HCT116 (cell line): ENCODE results near the gene MED26. TPM values are rescaled to one million over a fixed set of nuclear protein-coding genes. Genes with fewer than 3 reads are reported as not detected.

ENCODE experiments used
- ATAC-seq: fragments of 200-7000 bp; cut with Tn5 transposase; 2 replicates; pipeline ENCODE4 v1.9.1; 2020; ENCODE audit warnings: mild to moderate bottlenecking, moderate library complexity
- BruUV-seq: library from RNA; stranded (reverse); fragments of 400-500 nt; replicated peaks from 2 replicates; lab custom pipeline; 2021; lab: Mats Ljungman, UMichigan
- CTCF ChIA-PET: fragments of 300-600 bp; sonication (Branson Sonifier 250); formaldehyde crosslinking; loops from one replicate; lab custom pipeline; 2021; ENCODE audit warnings: antibody characterized with exemption; lab: Charles Lee
- POLR2A ChIA-PET: fragments of 300-600, 350-600 bp; sonication (Branson Sonifier 250); formaldehyde crosslinking; loops from one replicate; lab custom pipeline; 2021; ENCODE audit warnings: antibody characterized with exemption; lab: Charles Lee
- RAD21 ChIA-PET, 2 experiments: fragments of 300-600 bp; sonication (Branson Sonifier 250); formaldehyde crosslinking; loops; one replicate each; lab custom pipeline; 2023; ENCODE audit warnings: low total read pairs in 2 of 2; ENCODE audit not compliant: uncharacterized antibody in 2 of 2, unreplicated experiment in 2 of 2, low non-redundant PET in 1 of 2; lab: Charles Lee
- DNase-seq: peaks from one replicate; pipeline ENCODE4 v3.0.0-alpha.2; 2010; ENCODE audit warnings: low read depth, low spot score
- H2AFZ ChIP-seq: fragments of 200-600 bp; shearing (Covaris generic), sonication (generic); 2 replicates; pipeline ENCODE4 v1.6.1; 2017; ENCODE audit warnings: low read depth, mixed run types, mixed read lengths, antibody characterized with exemption, low read length; ENCODE audit not compliant: poor library complexity, severe bottlenecking
- H3K27ac ChIP-seq: 2 replicates; pipeline ENCODE4 v1.5.1; 2012; ENCODE audit warnings: low read depth, low read length
- H3K27me3 ChIP-seq: fragments of 200-600 bp; sonication (generic); 2 replicates; pipeline ENCODE4 v1.6.1; 2016; ENCODE audit warnings: mixed run types, low read length, mixed read lengths; ENCODE audit not compliant: insufficient read depth
- H3K36me3 ChIP-seq, 2 experiments: fragments of 200-500 bp in 1 of 2; fragments of 200-600 bp in 1 of 2; sonication (Bioruptor generic) in 1 of 2; sonication (generic) in 1 of 2; 2 replicates each; pipeline versions ENCODE4 v1.5.1 to v1.6.1; 2014 to 2016; ENCODE audit warnings: low read length in 2 of 2, inconsistent platforms in 1 of 2, mixed read lengths in 1 of 2, mixed run types in 1 of 2; ENCODE audit not compliant: insufficient read depth in 2 of 2, control insufficient read depth in 1 of 2
- H3K4me1 ChIP-seq, 2 experiments: fragments of 200-600 bp in 1 of 2; sonication (generic) in 1 of 2; 2 replicates each; pipeline versions ENCODE4 v1.5.1 to v1.6.1; 2012 to 2017; ENCODE audit warnings: low read length in 2 of 2, inconsistent platforms in 1 of 2, mild to moderate bottlenecking in 1 of 2, mixed read lengths in 1 of 2, mixed run types in 1 of 2, moderate library complexity in 1 of 2; ENCODE audit not compliant: insufficient read depth in 2 of 2, control insufficient read depth in 1 of 2
- H3K4me2 ChIP-seq: fragments of 200-600 bp; sonication (generic); 2 replicates; pipeline ENCODE4 v1.6.1; 2017; ENCODE audit warnings: mixed run types, low read length, mixed read lengths
- H3K4me3 ChIP-seq, 2 experiments: fragments of 200-600 bp in 1 of 2; sonication (generic) in 1 of 2; replicated peaks in 1 of 2; 2 replicates each; pipeline ENCODE4 v1.5.1; 2011 to 2016; ENCODE audit warnings: low read length in 2 of 2, control low read depth in 1 of 2, low read depth in 1 of 2, mild to moderate bottlenecking in 1 of 2, mixed read lengths in 1 of 2, mixed run types in 1 of 2
- H3K79me2 ChIP-seq: fragments of 200-600 bp; sonication (generic); 2 replicates; pipeline ENCODE4 v1.6.1; 2017; ENCODE audit warnings: mild to moderate bottlenecking, mixed run types, low read length, moderate library complexity, mixed read lengths; ENCODE audit not compliant: insufficient read depth
- H3K9ac ChIP-seq: fragments of 200-600 bp; sonication (generic); 2 replicates; pipeline ENCODE4 v1.6.1; 2016; ENCODE audit warnings: low read length, mixed read lengths
- H3K9me2 ChIP-seq: fragments of 200-600 bp; sonication (generic), shearing (Covaris generic); 2 replicates; pipeline ENCODE4 v1.6.1; 2017; ENCODE audit warnings: mixed run types, mild to moderate bottlenecking, moderate library complexity; ENCODE audit not compliant: insufficient read depth
- H3K9me3 ChIP-seq, 2 experiments: fragments of 200-500 bp in 1 of 2; fragments of 200-600 bp in 1 of 2; sonication (Bioruptor generic) in 1 of 2; sonication (generic) in 1 of 2; 2 replicates each; pipeline ENCODE4 v1.6.1; 2014 to 2017; ENCODE audit warnings: low read length in 2 of 2, mixed read lengths in 2 of 2, inconsistent platforms in 1 of 2, low read depth in 1 of 2, mild to moderate bottlenecking in 1 of 2, mixed run types in 1 of 2, moderate library complexity in 1 of 2; ENCODE audit not compliant: control insufficient read depth in 1 of 2, insufficient read depth in 1 of 2
- H4K20me1 ChIP-seq: fragments of 200-600 bp; sonication (generic), shearing (Covaris generic); 2 replicates; pipeline ENCODE4 v1.6.1; 2017; ENCODE audit warnings: mixed run types, mild to moderate bottlenecking, moderate library complexity; ENCODE audit not compliant: insufficient read depth
- ATF3 ChIP-seq: IDR thresholded peaks from 2 replicates; pipeline ENCODE4 v1.6.1; 2012
- CBX3 ChIP-seq: IDR thresholded peaks from 2 replicates; pipeline ENCODE4 v1.6.1; 2012; ENCODE audit warnings: low read depth
- CTCF ChIP-seq, 3 experiments: fragments of 200-600 bp in 1 of 3; sonication (generic) in 1 of 3; IDR thresholded peaks in 2 of 3; conservative IDR thresholded peaks in 1 of 3; 2 replicates each; pipeline ENCODE4 v1.5.1; 2012 to 2017; ENCODE audit warnings: low read depth in 2 of 3, low read length in 2 of 3, antibody characterized with exemption in 1 of 3, borderline replicate concordance in 1 of 3, control low read depth in 1 of 3, mild to moderate bottlenecking in 1 of 3, mixed read lengths in 1 of 3, mixed run types in 1 of 3, moderate library complexity in 1 of 3; ENCODE audit not compliant: insufficient read depth in 1 of 3
- EGR1 ChIP-seq: IDR thresholded peaks from 2 replicates; pipeline ENCODE4 v1.6.1; 2012; ENCODE audit warnings: low read depth
- EZH2 ChIP-seq: fragments of 200-600 bp; sonication (generic); IDR thresholded peaks from 2 replicates; pipeline ENCODE4 v1.6.1; 2017; ENCODE audit warnings: antibody characterized with exemption, mixed run types
- EZH2phosphoT487 ChIP-seq: fragments of 200-600 bp; IDR thresholded peaks from 2 replicates; pipeline ENCODE4 v1.6.1; 2018; ENCODE audit warnings: antibody characterized with exemption, borderline replicate concordance
- JUND ChIP-seq: IDR thresholded peaks from 2 replicates; pipeline ENCODE4 v1.6.1; 2012
- POLR2AphosphoS5 ChIP-seq: IDR thresholded peaks from 2 replicates; pipeline ENCODE4 v1.6.1; 2011; ENCODE audit warnings: mild to moderate bottlenecking, low read depth, low read length, moderate library complexity
- TCF7L2 ChIP-seq: IDR thresholded peaks from 2 replicates; pipeline ENCODE4 v1.7.0; 2011; ENCODE audit warnings: borderline replicate concordance, inconsistent platforms; ENCODE audit not compliant: insufficient read depth, insufficient read length; ENCODE audit errors: extremely low read depth
- YY1 ChIP-seq: IDR thresholded peaks from 2 replicates; pipeline ENCODE4 v1.6.1; 2011; ENCODE audit warnings: low read length, low read depth, moderate library complexity, mild to moderate bottlenecking; ENCODE audit not compliant: insufficient replicate concordance; ENCODE audit errors: extremely low read depth
- ZNF274 ChIP-seq: fragments of 200-500 bp; sonication (Bioruptor generic); IDR thresholded peaks from 2 replicates; pipeline ENCODE4 v1.6.1; 2014; ENCODE audit warnings: mild to moderate bottlenecking, low read depth, low read length, inconsistent platforms
- intact Hi-C: fragments of 100-400 bp; cut with micrococcal nuclease; formaldehyde crosslinking; loops from 2 replicates; pipeline ENCODE4 v1.10.0; 2022
- total RNA-seq: library from RNA; stranded (reverse); gene quantifications from one replicate; pipeline ENCODE4 v1.2.1, GENCODE V29; 2021; ENCODE audit not compliant: unreplicated experiment
- TF ChIP-seq, protein P1 (sequence below): IDR thresholded peaks from 2 replicates; pipeline ENCODE4 v1.6.1; 2012

The MED26 gene
- total RNA-seq, 1 experiment from 2014 or later, result 13.3 TPM

- DNase-seq (no peak), ATAC-seq (no peak)
- Histone ChIP-seq H3K27me3 (no peaks in the 10 kb centered on the region), H3K27ac (no peak overlapping the region), H3K4me2 (no peak overlapping the region), H2AFZ (no peak overlapping the region), H3K9me2 (no peaks in the 10 kb centered on the region), H3K36me3 (peaks cover 26 to 74% of the 10 kb centered on the region in 2 experiments), H3K9ac (no peak overlapping the region), H3K79me2 (peaks cover 91% of the 10 kb centered on the region), H3K4me1 (peaks cover 4 to 9% of the 10 kb centered on the region in 2 experiments; a peak in 3 of 4 replicates), H4K20me1 (peaks cover 26% of the 10 kb centered on the region; the same call in 1 of the 2 replicates), H3K9me3 (no peaks in the 10 kb centered on the region), H3K4me3 (no peak overlapping the region)
- no TSS peak for BruUV-seq
- ChIA-PET CTCF (no interaction called here), RAD21 (no interaction called here), POLR2A (no interaction called here)
- intact Hi-C loops, result no loop called here
- TF ChIP-seq TCF7L2 (no peak), CBX3 (no peak), ZNF274 (no peak), EZH2 (no peak), JUND (no peak), POLR2AphosphoS5 (no peak), EGR1 (no peak), YY1 (no peak), ATF3 (no peak), CTCF (IDR thresholded peaks at IDR 0.05 in 2 of 3, conservative IDR thresholded peaks at IDR 0.05 in 1 of 3; ENCODE audit: borderline replicate concordance in 1 of 3, insufficient read depth in 1 of 3, low read depth in 2 of 3, low read length in 2 of 3) (no peak), EZH2phosphoT487 (no peak)
- TF ChIP-seq, protein P1, sequence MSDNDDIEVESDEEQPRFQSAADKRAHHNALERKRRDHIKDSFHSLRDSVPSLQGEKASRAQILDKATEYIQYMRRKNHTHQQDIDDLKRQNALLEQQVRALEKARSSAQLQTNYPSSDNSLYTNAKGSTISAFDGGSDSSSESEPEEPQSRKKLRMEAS, result no peak
Observed at GRCh38 chr19:16537111-16537510, 90.9 kb downstream of the MED26 start.
